ENCODE data around the gene AGFG1. TPM values are rescaled to one million over a fixed set of nuclear protein-coding genes. Genes with fewer than 3 reads are reported as not detected.
"Not testable (repeated sequence)": the region's sequence is repeated elsewhere in the genome, so short reads cannot be mapped to it uniquely, and the experiment has no call there.

Gene AGFG1
- total RNA-seq, 1 experiment from 2014 or later, result 54.9 TPM

DNA sequence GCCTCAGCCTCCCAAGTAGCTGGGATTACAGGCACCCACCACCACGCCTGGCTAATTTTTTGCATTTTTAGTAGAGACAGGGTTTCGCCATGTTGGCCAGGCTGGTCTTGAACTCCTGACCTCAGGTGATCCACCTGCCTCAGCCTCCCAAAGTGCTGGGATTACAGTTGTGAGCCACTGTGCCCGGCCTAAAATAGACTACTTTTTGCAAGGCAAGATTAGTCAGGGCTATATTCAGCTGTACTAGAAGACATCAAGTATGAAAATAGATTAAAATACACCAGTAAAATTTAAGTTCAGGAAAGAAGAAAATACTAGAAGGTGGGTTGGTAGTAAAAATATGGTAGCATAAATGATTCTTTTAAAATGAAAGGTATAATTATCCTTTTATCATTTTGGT, 49.2 kb downstream of the AGFG1 start:
- DNase-seq (ENCODE audit: low spot score); in situ Hi-C loops (cut with HindIII; ENCODE audit: low sequenced_read_pairs): not testable (repeated sequence)

DNA sequence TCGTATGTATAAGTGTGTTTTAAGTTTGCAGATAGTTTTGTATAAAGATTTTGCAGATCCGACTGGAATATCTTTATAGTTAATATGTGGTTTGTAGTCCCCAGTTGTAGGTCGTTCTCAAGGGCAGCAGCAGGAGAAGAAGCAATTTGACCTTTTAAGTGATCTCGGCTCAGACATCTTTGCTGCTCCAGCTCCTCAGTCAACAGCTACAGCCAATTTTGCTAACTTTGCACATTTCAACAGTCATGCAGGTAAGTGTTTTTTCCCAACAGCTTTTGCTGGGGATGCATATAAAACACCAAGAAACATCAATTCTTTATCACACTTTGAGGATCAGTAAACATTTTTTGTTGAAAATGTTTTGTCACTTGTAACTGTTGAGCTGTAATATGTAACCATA, 52.7 kb downstream of the AGFG1 start:
- in situ Hi-C loops (cut with HindIII; ENCODE audit: low sequenced_read_pairs), result no loop called here
- DNase-seq (ENCODE audit: low spot score), result no peak

DNA sequence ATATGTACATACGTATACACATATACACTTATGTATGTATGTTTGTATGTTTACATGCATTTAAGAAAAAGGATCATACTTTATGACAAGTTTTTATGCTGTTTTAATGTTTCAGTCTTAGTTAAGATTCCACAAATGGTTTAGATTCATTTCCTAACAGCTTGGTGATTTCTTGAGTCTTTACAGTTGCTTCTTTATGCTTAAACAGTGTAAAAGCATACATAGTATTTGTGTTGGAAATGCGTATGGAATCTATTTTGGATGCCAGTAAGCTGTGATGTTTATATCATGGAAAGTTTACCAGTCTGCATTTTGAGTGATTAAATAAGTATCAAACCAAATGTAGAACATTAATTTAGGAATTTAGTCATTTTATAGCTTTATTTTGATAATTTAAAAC, 55.4 kb downstream of the AGFG1 start:
- no peak for DNase-seq (ENCODE audit: low spot score)
- in situ Hi-C loops (cut with HindIII; ENCODE audit: low sequenced_read_pairs), result no loop called here

DNA sequence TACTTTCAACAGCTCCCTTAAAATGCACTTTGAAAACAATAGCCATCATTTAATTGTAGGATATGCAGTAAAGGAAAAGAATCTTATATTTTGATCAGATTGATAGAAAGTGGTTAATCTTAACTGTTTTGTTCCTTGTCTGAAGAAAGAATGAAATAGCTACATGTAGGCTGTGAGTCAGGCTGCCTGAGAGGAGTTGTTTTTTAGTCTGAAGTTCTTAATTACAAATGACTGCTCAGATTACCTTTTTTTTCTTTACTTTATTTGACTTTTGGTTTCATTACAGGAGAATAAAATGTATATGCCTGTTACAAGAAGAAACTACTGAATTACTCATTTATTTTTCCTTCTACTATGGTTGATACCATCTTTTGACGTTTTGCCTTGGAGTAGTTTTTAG, 56.8 kb downstream of the AGFG1 start:
- DNase-seq (ENCODE audit: low spot score), result no peak
- in situ Hi-C loops (cut with HindIII; ENCODE audit: low sequenced_read_pairs), result no loop called here

DNA sequence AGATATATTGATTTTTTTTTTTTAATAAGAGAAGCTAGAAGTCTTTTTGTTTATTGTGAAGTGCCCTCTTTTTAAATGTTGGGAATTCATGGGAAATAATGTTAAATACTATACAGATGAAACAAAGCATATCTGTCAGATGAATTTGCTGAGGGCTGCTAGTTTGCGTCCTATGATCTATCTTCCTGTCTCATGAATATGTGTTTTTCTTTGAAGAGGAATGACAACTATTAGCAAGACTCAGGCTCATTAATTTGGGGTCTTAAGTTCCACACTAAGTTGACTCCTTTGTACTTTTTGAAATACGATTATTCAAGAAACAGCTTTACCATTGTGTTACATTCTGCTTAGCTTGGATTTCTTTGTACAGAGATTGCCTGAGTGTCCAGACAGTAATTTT, 57.9 kb downstream of the AGFG1 start:
- in situ Hi-C loops (cut with HindIII; ENCODE audit: low sequenced_read_pairs), result no loop called here
- no peak for DNase-seq (ENCODE audit: low spot score)

DNA sequence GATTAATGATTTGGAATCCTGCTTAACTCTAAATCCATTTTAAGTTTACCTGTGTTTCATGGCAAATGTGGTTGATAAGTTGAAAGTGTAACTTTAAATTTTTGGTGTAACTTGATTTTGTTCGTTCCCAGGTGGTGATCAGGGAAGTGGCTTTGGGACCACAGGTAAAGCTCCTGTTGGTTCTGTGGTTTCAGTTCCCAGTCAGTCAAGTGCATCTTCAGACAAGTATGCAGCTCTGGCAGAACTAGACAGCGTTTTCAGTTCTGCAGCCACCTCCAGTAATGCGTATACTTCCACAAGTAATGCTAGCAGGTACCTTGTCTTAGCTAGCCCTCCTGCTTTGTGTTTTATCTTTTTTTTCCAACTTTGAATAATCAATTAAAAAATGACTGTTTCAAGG, 62.8 kb downstream of the AGFG1 start:
- DNase-seq (ENCODE audit: low spot score), result no peak
- in situ Hi-C loops (cut with HindIII; ENCODE audit: low sequenced_read_pairs), result no loop called here

DNA sequence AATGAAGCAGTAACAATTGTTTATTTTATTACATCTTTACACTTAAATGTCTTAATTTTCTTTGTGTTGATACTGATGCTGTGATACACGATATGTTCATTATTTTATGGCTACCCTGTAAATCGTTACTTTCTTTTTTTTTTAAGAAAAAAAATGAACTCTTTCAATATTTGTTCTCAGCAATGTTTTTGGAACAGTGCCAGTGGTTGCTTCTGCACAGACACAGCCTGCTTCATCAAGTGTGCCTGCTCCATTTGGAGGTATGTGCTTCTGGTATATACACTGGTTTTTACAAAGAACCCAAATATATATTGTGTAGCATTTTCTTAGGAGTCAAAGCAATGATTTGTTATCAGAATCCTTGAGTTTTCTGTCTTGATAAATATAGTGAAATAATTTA, 64.5 kb downstream of the AGFG1 start:
- in situ Hi-C loops (cut with HindIII; ENCODE audit: low sequenced_read_pairs), result no loop called here
- peak; percentile 47 for DNase-seq (ENCODE audit: low spot score)

DNA sequence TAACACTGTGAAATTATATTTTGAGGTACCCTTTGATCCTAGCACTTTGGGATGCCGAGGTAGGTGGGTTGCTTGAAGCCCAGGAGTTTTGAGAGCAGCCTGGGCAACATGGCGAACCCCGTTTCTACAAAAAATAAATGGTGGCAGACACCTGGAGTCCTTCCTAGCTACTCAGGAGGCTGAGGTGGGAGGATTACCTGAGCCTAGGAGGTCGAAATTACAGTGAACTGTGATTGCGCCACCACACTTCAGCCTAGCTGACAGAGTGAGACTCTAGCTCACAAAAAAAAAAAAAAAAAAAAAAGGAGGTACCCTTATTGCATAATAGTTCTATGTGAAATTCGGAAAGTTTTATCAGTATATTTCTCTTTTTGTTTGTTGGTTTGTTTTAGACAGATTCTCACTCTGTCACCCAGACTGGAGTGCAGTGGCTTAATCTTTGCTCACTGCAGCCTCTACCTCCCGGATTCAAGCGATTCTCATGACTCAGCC, 67.6 kb downstream of the AGFG1 start:
- DNase-seq (ENCODE audit: low spot score), result no peak
- in situ Hi-C loops (cut with HindIII; ENCODE audit: low sequenced_read_pairs), result no loop called here

DNA sequence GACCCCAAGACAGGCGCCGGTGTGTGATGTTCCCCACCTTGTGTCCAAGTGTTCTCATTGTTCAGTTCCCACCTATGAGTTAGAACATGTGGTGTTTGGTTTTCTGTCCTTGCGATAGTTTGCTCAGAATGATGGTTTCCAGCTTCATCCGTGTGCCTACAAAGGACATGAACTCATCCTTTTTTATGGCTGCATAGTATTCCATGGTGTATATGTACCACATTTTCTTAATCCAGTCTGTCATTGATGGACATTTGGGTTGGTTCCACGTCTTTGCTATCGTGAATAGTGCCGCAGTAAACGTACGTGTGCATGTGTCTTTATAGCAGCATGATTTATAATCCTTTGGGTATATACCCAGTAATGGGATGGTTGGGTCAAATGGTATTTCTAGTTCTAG, 68.4 kb downstream of the AGFG1 start:
- in situ Hi-C loops (cut with HindIII; ENCODE audit: low sequenced_read_pairs); DNase-seq (ENCODE audit: low spot score): not testable (repeated sequence)

DNA sequence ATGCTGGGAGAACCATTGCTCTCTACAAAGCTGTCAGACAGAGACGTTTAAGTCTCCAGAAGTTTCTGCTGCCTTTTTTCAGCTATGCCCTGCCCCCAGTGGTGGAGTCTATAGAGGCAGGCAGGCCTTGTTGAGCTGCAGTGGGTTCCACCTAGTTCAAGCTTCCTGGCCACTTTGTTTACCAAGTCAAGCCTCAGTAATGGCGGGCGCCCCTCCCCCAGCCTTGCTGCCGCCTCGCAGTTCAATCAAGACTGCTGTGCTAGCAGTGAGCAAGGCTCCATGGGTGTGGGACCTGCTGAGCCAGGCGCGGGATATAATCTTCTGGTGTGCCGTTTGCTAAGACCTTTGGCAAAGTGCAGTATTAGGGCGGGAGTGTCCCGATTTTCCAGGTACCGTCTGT, 74.0 kb downstream of the AGFG1 start:
- no peak for DNase-seq (ENCODE audit: low spot score)
- in situ Hi-C loops (cut with HindIII; ENCODE audit: low sequenced_read_pairs), result no loop called here

DNA sequence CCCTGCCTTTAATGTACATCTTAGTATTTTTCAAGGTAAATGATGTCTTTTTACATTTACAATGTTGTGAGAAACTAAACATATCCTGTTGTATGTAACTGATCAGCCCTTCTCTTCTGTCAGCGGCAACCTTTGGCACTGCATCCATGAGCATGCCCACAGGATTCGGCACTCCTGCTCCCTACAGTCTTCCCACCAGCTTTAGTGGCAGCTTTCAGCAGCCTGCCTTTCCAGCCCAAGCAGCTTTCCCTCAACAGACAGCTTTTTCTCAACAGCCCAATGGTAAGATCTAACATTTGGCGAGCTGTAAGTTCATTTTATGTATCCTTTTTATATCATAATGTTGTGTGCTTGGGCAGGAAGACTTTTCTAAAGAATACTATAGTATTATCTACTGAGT, 79.9 kb downstream of the AGFG1 start:
- in situ Hi-C loops (cut with HindIII; ENCODE audit: low sequenced_read_pairs), result no loop called here
- DNase-seq (ENCODE audit: low spot score), result no peak

DNA sequence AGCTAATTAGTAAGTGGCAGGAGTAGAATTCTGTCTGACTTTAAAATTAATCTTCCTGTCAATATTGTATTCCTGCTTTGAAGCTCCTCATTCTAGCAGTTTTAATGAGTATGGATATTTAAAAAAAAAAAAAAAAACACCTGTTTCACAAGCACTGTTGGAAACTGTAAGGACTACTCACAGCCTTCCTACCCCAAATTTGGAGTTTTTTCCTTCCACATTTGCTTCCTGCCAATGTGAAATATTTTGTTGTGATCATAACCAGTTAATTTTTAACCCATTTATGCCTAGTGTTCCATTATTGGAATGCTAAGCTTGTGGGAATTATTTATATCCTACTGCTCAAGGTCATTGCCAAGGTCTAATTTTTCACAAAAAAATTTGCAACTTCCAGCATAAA, 90.6 kb downstream of the AGFG1 start:
- no peak for DNase-seq (ENCODE audit: low spot score)
- in situ Hi-C loops (cut with HindIII; ENCODE audit: low sequenced_read_pairs), result no loop called here

DNA sequence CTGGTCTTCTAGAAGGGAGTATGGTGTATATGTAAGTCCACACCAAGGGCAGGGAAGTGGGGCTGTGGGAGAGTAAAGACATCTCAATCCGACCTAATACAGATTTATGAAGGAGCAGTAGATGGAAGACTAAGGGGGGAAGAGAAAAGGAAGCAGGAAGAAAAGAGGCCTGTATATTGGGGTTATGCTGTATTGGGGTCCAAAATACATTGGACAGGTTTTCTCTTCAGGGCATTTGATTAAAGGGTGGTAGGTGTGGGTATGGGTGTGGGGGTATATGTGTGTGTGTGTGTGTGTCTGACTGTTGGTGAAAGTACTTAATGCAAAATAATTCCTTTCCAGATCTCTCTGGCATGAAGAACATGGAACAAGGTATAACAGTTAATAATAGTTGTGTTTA, 93.1 kb downstream of the AGFG1 start:
- DNase-seq (ENCODE audit: low spot score), result no peak
- in situ Hi-C loops (cut with HindIII; ENCODE audit: low sequenced_read_pairs), result no loop called here

DNA sequence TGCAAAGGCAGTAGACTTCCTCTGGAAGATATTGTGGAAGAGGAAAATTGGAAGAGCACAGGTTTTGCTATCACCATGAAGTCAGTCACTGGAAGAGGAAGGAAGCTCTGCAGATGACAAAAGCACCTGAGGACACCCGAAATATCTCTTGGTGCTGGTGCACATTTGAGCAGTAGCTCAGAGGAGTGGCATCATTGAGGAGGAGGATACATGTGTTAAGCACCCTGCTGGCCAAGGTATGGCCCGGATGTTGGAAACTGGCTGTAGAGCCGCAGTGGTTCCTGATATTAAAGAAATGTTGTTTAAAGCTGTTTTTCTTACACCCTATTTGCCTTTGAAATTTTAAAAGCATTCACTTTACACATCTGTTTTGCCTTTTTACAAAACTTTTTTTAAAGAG, 94.1 kb downstream of the AGFG1 start:
- in situ Hi-C loops (cut with HindIII; ENCODE audit: low sequenced_read_pairs), result no loop called here
- DNase-seq (ENCODE audit: low spot score), result no peak

DNA sequence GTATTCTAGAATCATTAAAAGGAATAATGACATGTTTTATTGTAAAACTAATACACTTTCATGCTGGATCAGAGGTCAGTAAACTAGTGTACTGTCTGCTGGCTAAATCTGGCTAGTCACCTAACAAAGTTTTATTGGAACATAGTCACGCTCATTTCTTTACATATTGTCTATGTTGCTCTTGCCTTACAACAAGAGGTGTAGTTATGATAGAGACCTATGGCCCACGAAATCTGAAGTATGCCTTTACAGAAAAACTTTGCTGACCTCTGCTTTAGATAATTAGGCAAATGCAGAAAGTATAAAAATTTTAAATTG, 96.9 kb downstream of the AGFG1 start:
- in situ Hi-C loops (cut with HindIII; ENCODE audit: low sequenced_read_pairs), result no loop called here

DNA sequence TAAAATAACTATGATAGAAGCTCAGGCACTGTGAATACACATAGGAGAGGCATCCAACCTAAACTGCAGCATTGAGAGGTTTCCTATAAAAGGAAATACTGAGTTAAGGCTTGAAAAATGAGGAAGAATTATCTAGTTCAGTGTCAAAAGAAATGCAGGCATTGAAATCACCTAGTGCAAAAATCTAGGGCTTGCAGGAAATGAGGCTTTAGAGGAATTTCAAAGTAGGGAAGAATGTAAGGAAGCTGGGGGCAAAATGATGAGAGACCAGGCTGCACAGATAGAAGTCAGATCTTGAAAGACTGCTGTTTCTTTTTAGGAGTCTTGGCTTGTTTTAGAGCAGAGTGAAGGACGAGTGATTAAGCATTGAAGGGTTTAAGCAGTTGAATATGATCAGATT, 98.7 kb downstream of the AGFG1 start:
- in situ Hi-C loops (cut with HindIII; ENCODE audit: low sequenced_read_pairs), result no loop called here
- no peak for DNase-seq (ENCODE audit: low spot score)

More for the DNA sequence above, 96.9 kb downstream of the AGFG1 start:
- DNase-seq (ENCODE audit: low spot score), result no peak

DNA sequence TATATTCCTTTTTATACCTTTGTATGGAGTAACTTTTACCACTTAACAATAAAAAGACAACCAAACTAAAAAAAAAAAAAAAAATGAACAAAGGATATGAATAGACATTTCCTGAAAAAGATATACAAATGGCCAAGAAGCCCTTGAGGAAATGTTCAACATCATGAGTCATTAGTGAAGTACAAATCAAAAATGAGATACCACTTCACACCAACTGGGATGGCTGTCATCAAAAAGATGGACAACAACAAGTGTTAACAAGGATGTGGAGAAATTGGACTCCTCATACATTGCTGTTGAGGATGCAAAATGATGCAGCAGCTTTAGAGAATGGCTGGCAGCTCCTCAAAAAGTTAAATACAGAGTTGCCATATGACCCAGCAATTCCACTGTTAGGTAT, 104.2 kb downstream of the AGFG1 start:
- DNase-seq (ENCODE audit: low spot score), result no peak
- in situ Hi-C loops (cut with HindIII; ENCODE audit: low sequenced_read_pairs), result no loop called here

DNA sequence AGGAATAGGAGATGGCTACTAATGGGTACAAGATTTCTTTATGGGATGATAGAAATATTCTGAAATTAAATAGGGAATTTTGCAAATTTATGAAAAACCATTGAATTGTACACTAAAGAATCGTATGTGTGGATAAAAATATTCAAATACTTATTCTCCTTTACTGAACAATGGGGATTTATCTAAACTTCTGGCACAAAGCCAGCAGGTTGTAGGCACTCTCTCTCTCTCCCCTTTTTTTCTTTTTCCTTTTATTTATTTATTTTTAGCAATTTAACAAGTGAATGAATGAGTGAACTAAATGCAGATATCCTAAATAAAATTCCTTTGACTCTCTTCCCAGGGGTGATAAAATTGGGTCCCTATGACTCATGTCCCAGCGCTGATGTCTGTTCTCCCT, 104.9 kb downstream of the AGFG1 start:
- no peak for DNase-seq (ENCODE audit: low spot score)
- in situ Hi-C loops (cut with HindIII; ENCODE audit: low sequenced_read_pairs), result no loop called here

DNA sequence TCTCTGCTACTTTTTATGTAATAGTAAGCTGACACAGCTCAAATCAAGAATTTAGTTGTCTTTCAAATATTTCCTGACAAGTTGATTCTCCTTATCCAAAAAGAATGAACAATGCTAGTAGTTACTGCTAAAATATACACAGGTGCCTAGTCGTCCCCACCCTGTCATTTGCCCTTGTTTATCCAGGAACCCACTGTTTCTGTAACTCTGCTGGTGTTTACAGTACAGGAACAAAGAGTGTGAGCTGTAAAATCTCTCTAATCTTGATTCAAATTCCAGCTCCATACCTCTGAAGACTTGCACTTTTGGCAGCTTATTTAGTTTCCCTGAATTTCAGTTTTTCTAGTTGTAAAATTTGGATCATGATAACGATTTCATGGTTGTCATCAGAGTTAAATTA, 105.6 kb downstream of the AGFG1 start:
- DNase-seq (ENCODE audit: low spot score), result no peak
- in situ Hi-C loops (cut with HindIII; ENCODE audit: low sequenced_read_pairs), result no loop called here

DNA sequence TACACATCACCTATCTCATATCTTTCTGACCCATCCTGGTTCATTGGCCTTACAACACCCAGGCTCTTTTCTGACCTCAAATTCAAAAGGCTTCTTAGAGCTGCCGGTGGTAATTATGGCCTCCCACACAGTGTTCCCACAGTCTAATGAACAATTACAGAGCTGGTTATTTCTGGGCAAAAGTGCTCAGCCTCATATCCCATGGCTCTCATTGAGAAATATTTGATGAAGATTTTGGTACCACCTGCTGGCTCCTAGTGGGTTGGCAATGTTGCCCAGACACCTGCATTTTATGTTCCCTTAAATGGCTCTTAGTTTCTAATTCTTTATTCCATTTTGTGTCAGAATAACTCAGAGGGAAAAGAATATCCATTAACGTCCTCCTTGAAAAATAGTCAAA, 106.7 kb downstream of the AGFG1 start:
- in situ Hi-C loops (cut with HindIII; ENCODE audit: low sequenced_read_pairs), result no loop called here
- no peak for DNase-seq (ENCODE audit: low spot score)

DNA sequence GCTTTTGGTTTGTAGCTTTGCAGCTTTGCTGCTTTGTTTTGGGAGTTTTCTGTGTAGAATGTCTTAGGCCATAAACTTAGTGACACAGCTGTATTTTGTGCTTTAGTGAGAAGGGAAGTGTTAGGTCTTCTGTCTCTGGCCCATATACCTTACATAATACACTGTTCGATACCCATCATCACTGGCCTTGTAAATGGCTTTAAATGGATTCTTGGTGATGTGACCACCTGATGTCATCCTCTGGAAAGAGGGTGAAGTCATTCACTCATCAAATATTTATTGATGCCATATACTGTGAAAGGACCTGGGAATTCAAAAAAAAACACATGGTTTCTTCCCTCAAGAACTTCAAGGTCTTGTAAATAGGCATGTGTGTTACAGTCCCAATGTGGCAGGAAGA, 107.8 kb downstream of the AGFG1 start:
- no peak for DNase-seq (ENCODE audit: low spot score)
- in situ Hi-C loops (cut with HindIII; ENCODE audit: low sequenced_read_pairs), result no loop called here

DNA sequence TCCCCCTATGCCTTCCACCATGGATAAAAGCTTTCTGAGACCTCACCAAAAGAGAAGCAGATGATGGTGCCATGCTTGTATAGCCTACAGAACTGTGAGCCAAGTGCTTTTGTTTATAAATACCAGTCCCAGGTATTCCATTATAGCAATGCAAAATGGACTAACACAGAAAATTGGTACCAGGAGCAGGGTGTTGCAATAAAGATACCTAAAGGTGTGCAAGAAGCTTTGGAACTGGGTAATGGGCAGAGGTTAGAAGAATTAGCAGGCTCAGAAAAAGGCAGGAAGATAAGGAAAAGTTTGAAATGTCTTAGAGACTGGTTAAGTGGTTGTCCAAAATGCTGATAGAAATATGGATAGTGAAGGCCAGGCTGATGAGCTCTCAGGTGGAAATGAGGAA, 110.4 kb downstream of the AGFG1 start:
- no peak for DNase-seq (ENCODE audit: low spot score)
- in situ Hi-C loops (cut with HindIII; ENCODE audit: low sequenced_read_pairs), result no loop called here

Measured in G401 (cell line).